HEK293 (cell line): ENCODE data around the gene PVRIG.

Source experiments
- IKZF3 ChIP-seq: fragments of 450-650 bp; IDR thresholded peaks from 2 replicates; pipeline ENCODE4 v1.5.0; 2018; ENCODE audit warnings: missing biosample characterization, mild to moderate bottlenecking, missing genetic modification characterization, moderate library complexity
- KLF1 ChIP-seq: fragments of 450-650 bp; formaldehyde crosslinking; IDR thresholded peaks from 2 replicates; pipeline ENCODE4 v1.5.1; 2016; ENCODE audit warnings: missing biosample characterization, missing genetic modification characterization
- KLF16 ChIP-seq: fragments of 450-650 bp; formaldehyde crosslinking; IDR thresholded peaks from 2 replicates; pipeline ENCODE4 v1.5.1; 2017; ENCODE audit warnings: missing biosample characterization, missing genetic modification characterization
- OSR2 ChIP-seq: fragments of 450-650 bp; formaldehyde crosslinking; IDR thresholded peaks from 2 replicates; pipeline ENCODE4 v1.5.1; 2016; ENCODE audit warnings: missing biosample characterization, missing genetic modification characterization
- OVOL3 ChIP-seq: fragments of 450-650 bp; formaldehyde crosslinking; IDR thresholded peaks from 2 replicates; pipeline ENCODE4 v1.5.1; 2016; ENCODE audit warnings: missing biosample characterization, missing genetic modification characterization
- SP2 ChIP-seq: fragments of 450-650 bp; formaldehyde crosslinking; IDR thresholded peaks from 2 replicates; pipeline ENCODE4 v1.5.1; 2016; ENCODE audit warnings: missing biosample characterization, missing genetic modification characterization
- TRIM28 ChIP-seq: IDR thresholded peaks from 2 replicates; pipeline ENCODE4 v1.6.1; 2011; ENCODE audit warnings: low read length, control low read depth, borderline replicate concordance
- ZBTB17 ChIP-seq: fragments of 450-650 bp; formaldehyde crosslinking; IDR thresholded peaks from 2 replicates; pipeline ENCODE4 v1.5.1; 2016; ENCODE audit warnings: missing biosample characterization, missing genetic modification characterization
- ZBTB8A ChIP-seq: fragments of 450-650 bp; formaldehyde crosslinking; IDR thresholded peaks from 2 replicates; pipeline ENCODE4 v1.5.1; 2016; ENCODE audit warnings: missing biosample characterization, missing genetic modification characterization
- ZIC2 ChIP-seq: fragments of 450-650 bp; formaldehyde crosslinking; IDR thresholded peaks from 2 replicates; pipeline ENCODE4 v1.5.1; 2016; ENCODE audit warnings: missing biosample characterization, missing genetic modification characterization
- ZNF266 ChIP-seq: fragments of 450-650 bp; formaldehyde crosslinking; IDR thresholded peaks from 2 replicates; pipeline ENCODE4 v1.5.1; 2016; ENCODE audit warnings: missing biosample characterization, missing genetic modification characterization, low read depth
- ZNF335 ChIP-seq: fragments of 450-650 bp; formaldehyde crosslinking; conservative IDR thresholded peaks from 2 replicates; pipeline ENCODE4 v1.5.1; 2016; ENCODE audit warnings: missing biosample characterization, missing genetic modification characterization
- ZNF341 ChIP-seq: fragments of 450-650 bp; formaldehyde crosslinking; IDR thresholded peaks from 2 replicates; pipeline ENCODE4; 2016; ENCODE audit warnings: low read depth, missing biosample characterization, missing genetic modification characterization
- ZNF366 ChIP-seq: fragments of 450-650 bp; formaldehyde crosslinking; conservative IDR thresholded peaks from 2 replicates; pipeline ENCODE4 v1.5.1; 2016; ENCODE audit warnings: missing biosample characterization, missing genetic modification characterization
- ZNF394 ChIP-seq: fragments of 450-650 bp; formaldehyde crosslinking; IDR thresholded peaks from 2 replicates; pipeline ENCODE4 v1.5.1; 2016; ENCODE audit warnings: missing biosample characterization, missing genetic modification characterization, mild to moderate bottlenecking, moderate library complexity, borderline replicate concordance
- ZNF423 ChIP-seq: fragments of 450-650 bp; formaldehyde crosslinking; IDR thresholded peaks from 2 replicates; pipeline ENCODE4 v1.5.1; 2016; ENCODE audit warnings: missing biosample characterization, missing genetic modification characterization
- ZNF585B ChIP-seq: fragments of 450-650 bp; formaldehyde crosslinking; IDR thresholded peaks from 2 replicates; pipeline ENCODE4 v1.5.1; 2016; ENCODE audit warnings: missing biosample characterization, missing genetic modification characterization
- ZNF610 ChIP-seq: fragments of 450-650 bp; formaldehyde crosslinking; IDR thresholded peaks from 2 replicates; pipeline ENCODE4 v1.5.1; 2016; ENCODE audit warnings: missing biosample characterization, missing genetic modification characterization, borderline replicate concordance
- ZNF629 ChIP-seq: fragments of 450-650 bp; formaldehyde crosslinking; IDR thresholded peaks from 2 replicates; pipeline ENCODE4 v1.5.1; 2017; ENCODE audit warnings: missing biosample characterization, missing genetic modification characterization
- ZSCAN23 ChIP-seq: fragments of 450-650 bp; formaldehyde crosslinking; IDR thresholded peaks from 2 replicates; pipeline ENCODE4 v1.5.1; 2016; ENCODE audit warnings: missing biosample characterization, missing genetic modification characterization
- ZSCAN30 ChIP-seq: fragments of 450-650 bp; IDR thresholded peaks from 2 replicates; pipeline ENCODE4 v1.5.1; 2018; ENCODE audit warnings: missing biosample characterization, mild to moderate bottlenecking, missing genetic modification characterization, moderate library complexity
- TF ChIP-seq, protein P1 (sequence below): fragments of 450-650 bp; formaldehyde crosslinking; IDR thresholded peaks from 2 replicates; pipeline ENCODE4 v1.5.1; 2016; ENCODE audit warnings: missing biosample characterization, missing genetic modification characterization
- TF ChIP-seq, protein P2 (sequence below): fragments of 450-650 bp; formaldehyde crosslinking; IDR thresholded peaks from 2 replicates; pipeline ENCODE4 v1.5.1; 2016; ENCODE audit warnings: missing biosample characterization, missing genetic modification characterization
- TF ChIP-seq, protein P3 (sequence below): fragments of 450-650 bp; formaldehyde crosslinking; IDR thresholded peaks from 2 replicates; pipeline ENCODE4 v1.5.1; 2017; ENCODE audit warnings: missing biosample characterization, mild to moderate bottlenecking, missing genetic modification characterization, moderate library complexity
- TF ChIP-seq, protein P4 (sequence below): fragments of 450-650 bp; formaldehyde crosslinking; IDR thresholded peaks from 2 replicates; pipeline ENCODE4 v1.5.1; 2017; ENCODE audit warnings: missing biosample characterization, missing genetic modification characterization
- TF ChIP-seq, protein P5 (sequence below): fragments of 450-650 bp; formaldehyde crosslinking; IDR thresholded peaks from 2 replicates; pipeline ENCODE4 v1.5.1; 2017; ENCODE audit warnings: missing biosample characterization, missing genetic modification characterization
- TF ChIP-seq, protein P6 (sequence below): fragments of 450-650 bp; formaldehyde crosslinking; IDR thresholded peaks from 2 replicates; pipeline ENCODE4 v1.5.1; 2016; ENCODE audit warnings: missing biosample characterization, missing genetic modification characterization

The PVRIG gene

DNA sequence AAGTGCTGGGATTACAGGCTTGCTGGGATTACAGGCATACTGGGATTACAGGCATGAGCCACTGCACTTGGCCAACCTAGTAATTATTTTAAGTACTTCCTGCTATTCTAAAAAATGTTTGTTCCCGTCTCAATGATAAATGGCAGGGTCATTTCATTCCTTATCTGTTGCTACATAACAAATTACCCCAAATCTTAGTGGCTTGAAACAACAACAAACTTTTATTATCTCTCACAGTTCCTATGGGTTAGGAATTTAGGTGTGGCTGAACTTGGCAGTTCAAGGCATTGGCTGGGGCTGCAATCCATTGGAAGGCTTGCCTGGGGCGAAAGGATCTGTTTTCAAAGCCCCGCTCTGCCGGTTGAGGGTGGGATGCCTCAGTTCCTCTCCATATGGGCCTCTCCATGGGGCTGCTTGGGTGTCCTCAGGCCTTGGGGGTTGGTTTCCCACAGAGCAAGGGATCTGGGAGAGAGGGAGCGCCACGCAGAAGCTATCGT, 45.0 kb downstream of the PVRIG start (continued):
- TF ChIP-seq, protein P1, sequence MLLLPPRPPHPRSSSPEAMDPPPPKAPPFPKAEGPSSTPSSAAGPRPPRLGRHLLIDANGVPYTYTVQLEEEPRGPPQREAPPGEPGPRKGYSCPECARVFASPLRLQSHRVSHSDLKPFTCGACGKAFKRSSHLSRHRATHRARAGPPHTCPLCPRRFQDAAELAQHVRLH (tag by site-specific recombination), result peak; percentile 84
- TF ChIP-seq ZBTB8A (tag by site-specific recombination), result peak; percentile 80
- TF ChIP-seq ZNF629 (tag by site-specific recombination), result peak; percentile 88
- peak; percentile 63 for TF ChIP-seq ZNF366 (tag by site-specific recombination)
- 0 out of 2 replicates have a peak, but pooled peaks have one; percentile 22 for TF ChIP-seq ZNF610
- TF ChIP-seq ZNF341, result peak; percentile 28; the same call in 1 of the 2 replicates
- TF ChIP-seq ZNF266 (tag by site-specific recombination), result peak; percentile 63; the same call in 1 of the 2 replicates
- TF ChIP-seq ZSCAN30, result peak; percentile 68; the same call in 1 of the 2 replicates
- TF ChIP-seq, protein P2, sequence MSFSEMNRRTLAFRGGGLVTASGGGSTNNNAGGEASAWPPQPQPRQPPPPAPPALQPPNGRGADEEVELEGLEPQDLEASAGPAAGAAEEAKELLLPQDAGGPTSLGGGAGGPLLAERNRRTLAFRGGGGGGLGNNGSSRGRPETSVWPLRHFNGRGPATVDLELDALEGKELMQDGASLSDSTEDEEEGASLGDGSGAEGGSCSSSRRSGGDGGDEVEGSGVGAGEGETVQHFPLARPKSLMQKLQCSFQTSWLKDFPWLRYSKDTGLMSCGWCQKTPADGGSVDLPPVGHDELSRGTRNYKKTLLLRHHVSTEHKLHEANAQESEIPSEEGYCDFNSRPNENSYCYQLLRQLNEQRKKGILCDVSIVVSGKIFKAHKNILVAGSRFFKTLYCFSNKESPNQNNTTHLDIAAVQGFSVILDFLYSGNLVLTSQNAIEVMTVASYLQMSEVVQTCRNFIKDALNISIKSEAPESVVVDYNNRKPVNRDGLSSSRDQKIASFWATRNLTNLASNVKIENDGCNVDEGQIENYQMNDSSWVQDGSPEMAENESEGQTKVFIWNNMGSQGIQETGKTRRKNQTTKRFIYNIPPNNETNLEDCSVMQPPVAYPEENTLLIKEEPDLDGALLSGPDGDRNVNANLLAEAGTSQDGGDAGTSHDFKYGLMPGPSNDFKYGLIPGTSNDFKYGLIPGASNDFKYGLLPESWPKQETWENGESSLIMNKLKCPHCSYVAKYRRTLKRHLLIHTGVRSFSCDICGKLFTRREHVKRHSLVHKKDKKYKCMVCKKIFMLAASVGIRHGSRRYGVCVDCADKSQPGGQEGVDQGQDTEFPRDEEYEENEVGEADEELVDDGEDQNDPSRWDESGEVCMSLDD (tag by site-specific recombination), result 0 out of 2 replicates have a peak, but pooled peaks have one; percentile 20
- TF ChIP-seq, protein P3, sequence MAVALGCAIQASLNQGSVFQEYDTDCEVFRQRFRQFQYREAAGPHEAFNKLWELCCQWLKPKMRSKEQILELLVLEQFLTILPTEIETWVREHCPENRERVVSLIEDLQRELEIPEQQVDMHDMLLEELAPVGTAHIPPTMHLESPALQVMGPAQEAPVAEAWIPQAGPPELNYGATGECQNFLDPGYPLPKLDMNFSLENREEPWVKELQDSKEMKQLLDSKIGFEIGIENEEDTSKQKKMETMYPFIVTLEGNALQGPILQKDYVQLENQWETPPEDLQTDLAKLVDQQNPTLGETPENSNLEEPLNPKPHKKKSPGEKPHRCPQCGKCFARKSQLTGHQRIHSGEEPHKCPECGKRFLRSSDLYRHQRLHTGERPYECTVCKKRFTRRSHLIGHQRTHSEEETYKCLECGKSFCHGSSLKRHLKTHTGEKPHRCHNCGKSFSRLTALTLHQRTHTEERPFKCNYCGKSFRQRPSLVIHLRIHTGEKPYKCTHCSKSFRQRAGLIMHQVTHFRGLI (tag by site-specific recombination), result peak; percentile 73
- TF ChIP-seq KLF16 (tag by site-specific recombination), result peak; percentile 50; the same call in 1 of the 2 replicates
- TF ChIP-seq OSR2, result peak; percentile 94
- TF ChIP-seq ZNF394 (tag by site-specific recombination), result peak; percentile 37; the same call in 1 of the 2 replicates
- peak; percentile 41; the same call in 1 of the 2 replicates for TF ChIP-seq ZNF335 (tag by site-specific recombination)
- TF ChIP-seq ZSCAN23 (tag by site-specific recombination), result peak; percentile 77; the same call in 1 of the 2 replicates
- TF ChIP-seq KLF1, result peak; percentile 92
- TF ChIP-seq ZIC2 (tag by site-specific recombination), result peak; percentile 79
- TF ChIP-seq, protein P4, sequence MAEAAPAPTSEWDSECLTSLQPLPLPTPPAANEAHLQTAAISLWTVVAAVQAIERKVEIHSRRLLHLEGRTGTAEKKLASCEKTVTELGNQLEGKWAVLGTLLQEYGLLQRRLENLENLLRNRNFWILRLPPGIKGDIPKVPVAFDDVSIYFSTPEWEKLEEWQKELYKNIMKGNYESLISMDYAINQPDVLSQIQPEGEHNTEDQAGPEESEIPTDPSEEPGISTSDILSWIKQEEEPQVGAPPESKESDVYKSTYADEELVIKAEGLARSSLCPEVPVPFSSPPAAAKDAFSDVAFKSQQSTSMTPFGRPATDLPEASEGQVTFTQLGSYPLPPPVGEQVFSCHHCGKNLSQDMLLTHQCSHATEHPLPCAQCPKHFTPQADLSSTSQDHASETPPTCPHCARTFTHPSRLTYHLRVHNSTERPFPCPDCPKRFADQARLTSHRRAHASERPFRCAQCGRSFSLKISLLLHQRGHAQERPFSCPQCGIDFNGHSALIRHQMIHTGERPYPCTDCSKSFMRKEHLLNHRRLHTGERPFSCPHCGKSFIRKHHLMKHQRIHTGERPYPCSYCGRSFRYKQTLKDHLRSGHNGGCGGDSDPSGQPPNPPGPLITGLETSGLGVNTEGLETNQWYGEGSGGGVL, result peak; percentile 44; the same call in 1 of the 2 replicates
- peak; percentile 78; the same call in 1 of the 2 replicates for TF ChIP-seq ZNF423 (tag by site-specific recombination)
- peak; percentile 48; the same call in 1 of the 2 replicates for TF ChIP-seq ZNF585B (tag by site-specific recombination)
- TF ChIP-seq, protein P5, sequence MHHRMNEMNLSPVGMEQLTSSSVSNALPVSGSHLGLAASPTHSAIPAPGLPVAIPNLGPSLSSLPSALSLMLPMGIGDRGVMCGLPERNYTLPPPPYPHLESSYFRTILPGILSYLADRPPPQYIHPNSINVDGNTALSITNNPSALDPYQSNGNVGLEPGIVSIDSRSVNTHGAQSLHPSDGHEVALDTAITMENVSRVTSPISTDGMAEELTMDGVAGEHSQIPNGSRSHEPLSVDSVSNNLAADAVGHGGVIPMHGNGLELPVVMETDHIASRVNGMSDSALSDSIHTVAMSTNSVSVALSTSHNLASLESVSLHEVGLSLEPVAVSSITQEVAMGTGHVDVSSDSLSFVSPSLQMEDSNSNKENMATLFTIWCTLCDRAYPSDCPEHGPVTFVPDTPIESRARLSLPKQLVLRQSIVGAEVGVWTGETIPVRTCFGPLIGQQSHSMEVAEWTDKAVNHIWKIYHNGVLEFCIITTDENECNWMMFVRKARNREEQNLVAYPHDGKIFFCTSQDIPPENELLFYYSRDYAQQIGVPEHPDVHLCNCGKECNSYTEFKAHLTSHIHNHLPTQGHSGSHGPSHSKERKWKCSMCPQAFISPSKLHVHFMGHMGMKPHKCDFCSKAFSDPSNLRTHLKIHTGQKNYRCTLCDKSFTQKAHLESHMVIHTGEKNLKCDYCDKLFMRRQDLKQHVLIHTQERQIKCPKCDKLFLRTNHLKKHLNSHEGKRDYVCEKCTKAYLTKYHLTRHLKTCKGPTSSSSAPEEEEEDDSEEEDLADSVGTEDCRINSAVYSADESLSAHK (tag by site-specific recombination), result peak; percentile 93
- TF ChIP-seq TRIM28, result peak; percentile 72
- TF ChIP-seq SP2 (tag by site-specific recombination), result peak; percentile 17; the same call in 1 of the 2 replicates
- peak; percentile 60; the same call in 1 of the 2 replicates for TF ChIP-seq IKZF3 (tag by site-specific recombination)
- 0 out of 2 replicates have a peak, but pooled peaks have one; percentile 15 for TF ChIP-seq ZBTB17 (tag by site-specific recombination)
- TF ChIP-seq, protein P6, sequence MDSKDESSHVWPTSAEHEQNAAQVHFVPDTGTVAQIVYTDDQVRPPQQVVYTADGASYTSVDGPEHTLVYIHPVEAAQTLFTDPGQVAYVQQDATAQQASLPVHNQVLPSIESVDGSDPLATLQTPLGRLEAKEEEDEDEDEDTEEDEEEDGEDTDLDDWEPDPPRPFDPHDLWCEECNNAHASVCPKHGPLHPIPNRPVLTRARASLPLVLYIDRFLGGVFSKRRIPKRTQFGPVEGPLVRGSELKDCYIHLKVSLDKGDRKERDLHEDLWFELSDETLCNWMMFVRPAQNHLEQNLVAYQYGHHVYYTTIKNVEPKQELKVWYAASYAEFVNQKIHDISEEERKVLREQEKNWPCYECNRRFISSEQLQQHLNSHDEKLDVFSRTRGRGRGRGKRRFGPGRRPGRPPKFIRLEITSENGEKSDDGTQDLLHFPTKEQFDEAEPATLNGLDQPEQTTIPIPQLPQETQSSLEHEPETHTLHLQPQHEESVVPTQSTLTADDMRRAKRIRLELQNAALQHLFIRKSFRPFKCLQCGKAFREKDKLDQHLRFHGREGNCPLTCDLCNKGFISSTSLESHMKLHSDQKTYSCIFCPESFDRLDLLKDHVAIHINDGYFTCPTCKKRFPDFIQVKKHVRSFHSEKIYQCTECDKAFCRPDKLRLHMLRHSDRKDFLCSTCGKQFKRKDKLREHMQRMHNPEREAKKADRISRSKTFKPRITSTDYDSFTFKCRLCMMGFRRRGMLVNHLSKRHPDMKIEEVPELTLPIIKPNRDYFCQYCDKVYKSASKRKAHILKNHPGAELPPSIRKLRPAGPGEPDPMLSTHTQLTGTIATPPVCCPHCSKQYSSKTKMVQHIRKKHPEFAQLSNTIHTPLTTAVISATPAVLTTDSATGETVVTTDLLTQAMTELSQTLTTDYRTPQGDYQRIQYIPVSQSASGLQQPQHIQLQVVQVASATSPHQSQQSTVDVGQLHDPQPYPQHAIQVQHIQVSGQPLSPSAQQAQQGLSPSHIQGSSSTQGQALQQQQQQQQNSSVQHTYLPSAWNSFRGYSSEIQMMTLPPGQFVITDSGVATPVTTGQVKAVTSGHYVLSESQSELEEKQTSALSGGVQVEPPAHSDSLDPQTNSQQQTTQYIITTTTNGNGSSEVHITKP (tag by site-specific recombination), result peak; percentile 51; the same call in 1 of the 2 replicates
- peak; percentile 83; the same call in 1 of the 2 replicates for TF ChIP-seq OVOL3 (tag by site-specific recombination)
